ENCODE data around the gene CNTNAP4.

CNTNAP4 gene

GRCh38 chr16:76303637-76304314 lies 26.6 kb downstream of the CNTNAP4 start:
- in situ Hi-C loops (cut with MboI; ENCODE audit: low sequenced_read_pairs) = no loop called here

- in situ Hi-C loops (cut with MboI; ENCODE audit: low sequenced_read_pairs) = no loop called here
Observed at GRCh38 chr16:76309639-76310335, 32.6 kb downstream of the CNTNAP4 start.

- in situ Hi-C loops (cut with MboI; ENCODE audit: low sequenced_read_pairs) = no loop called here
Observed at GRCh38 chr16:76311260-76311659, 34.1 kb downstream of the CNTNAP4 start.

- in situ Hi-C loops (cut with MboI; ENCODE audit: low sequenced_read_pairs) = no loop called here
Observed at GRCh38 chr16:76318565-76318964, 41.4 kb downstream of the CNTNAP4 start.

- in situ Hi-C loops (cut with MboI; ENCODE audit: low sequenced_read_pairs) = no loop called here
Observed at GRCh38 chr16:76329106-76329505, 51.9 kb downstream of the CNTNAP4 start.

GRCh38 chr16:76335180-76335974 lies 58.2 kb downstream of the CNTNAP4 start:
- in situ Hi-C loops (cut with MboI; ENCODE audit: low sequenced_read_pairs) = no loop called here

- in situ Hi-C loops (cut with MboI; ENCODE audit: low sequenced_read_pairs) = no loop called here
Observed at GRCh38 chr16:76336112-76336511, 58.9 kb downstream of the CNTNAP4 start.

- in situ Hi-C loops (cut with MboI; ENCODE audit: low sequenced_read_pairs) = no loop called here
Observed at GRCh38 chr16:76338472-76338871, 61.3 kb downstream of the CNTNAP4 start.

- in situ Hi-C loops (cut with MboI; ENCODE audit: low sequenced_read_pairs) = no loop called here
Observed at GRCh38 chr16:76343769-76344168, 66.6 kb downstream of the CNTNAP4 start.

- in situ Hi-C loops (cut with MboI; ENCODE audit: low sequenced_read_pairs) = no loop called here
Observed at GRCh38 chr16:76345163-76345661, 68.0 kb downstream of the CNTNAP4 start.

GRCh38 chr16:76346210-76346609 lies 69.0 kb downstream of the CNTNAP4 start:
- in situ Hi-C loops (cut with MboI; ENCODE audit: low sequenced_read_pairs) = no loop called here

- in situ Hi-C loops (cut with MboI; ENCODE audit: low sequenced_read_pairs) = no loop called here
Observed at GRCh38 chr16:76351441-76351840, 74.2 kb downstream of the CNTNAP4 start.

GRCh38 chr16:76360404-76360803 lies 83.2 kb downstream of the CNTNAP4 start:
- in situ Hi-C loops (cut with MboI; ENCODE audit: low sequenced_read_pairs) = no loop called here

GRCh38 chr16:76370344-76370743 lies 93.1 kb downstream of the CNTNAP4 start:
- in situ Hi-C loops (cut with MboI; ENCODE audit: low sequenced_read_pairs) = no loop called here

GRCh38 chr16:76371441-76371840 lies 94.2 kb downstream of the CNTNAP4 start:
- in situ Hi-C loops (cut with MboI; ENCODE audit: low sequenced_read_pairs) = no loop called here

GRCh38 chr16:76373998-76374397 lies 96.8 kb downstream of the CNTNAP4 start:
- in situ Hi-C loops (cut with MboI; ENCODE audit: low sequenced_read_pairs) = no loop called here

- in situ Hi-C loops (cut with MboI; ENCODE audit: low sequenced_read_pairs) = no loop called here
Observed at GRCh38 chr16:76376988-76377387, 99.8 kb downstream of the CNTNAP4 start.

GRCh38 chr16:76378020-76378419 lies 100.8 kb downstream of the CNTNAP4 start:
- in situ Hi-C loops (cut with MboI; ENCODE audit: low sequenced_read_pairs) = no loop called here

- in situ Hi-C loops (cut with MboI; ENCODE audit: low sequenced_read_pairs) = no loop called here
Observed at GRCh38 chr16:76381096-76381495, 103.9 kb downstream of the CNTNAP4 start.

- in situ Hi-C loops (cut with MboI; ENCODE audit: low sequenced_read_pairs) = no loop called here
Observed at GRCh38 chr16:76385601-76386230, 108.5 kb downstream of the CNTNAP4 start.

GRCh38 chr16:76386784-76387183 lies 109.6 kb downstream of the CNTNAP4 start:
- in situ Hi-C loops (cut with MboI; ENCODE audit: low sequenced_read_pairs) = no loop called here

All from HL-60/S4 treated with phorbol 12-myristate 13-acetate at 8.2 ng/mL for 4 days and 3 days (cell line).